Activated T-helper 1 cell treated with Interleukin-2 at 50 U/mL for 16 hours (primary cell): ENCODE data around the gene SYK.
"Not testable (repeated sequence)": the region's sequence is repeated elsewhere in the genome, so short reads cannot be mapped to it uniquely, and the experiment has no call there.

Experiments used
- DNase-seq: peaks from one replicate; pipeline ENCODE4 v3.0.0-alpha.2; 2020; ENCODE audit warnings: low read depth

SYK gene

GRCh38 chr9:90795871-90796317 lies 5.7 kb upstream of the SYK start:
- no peak for DNase-seq

DNA sequence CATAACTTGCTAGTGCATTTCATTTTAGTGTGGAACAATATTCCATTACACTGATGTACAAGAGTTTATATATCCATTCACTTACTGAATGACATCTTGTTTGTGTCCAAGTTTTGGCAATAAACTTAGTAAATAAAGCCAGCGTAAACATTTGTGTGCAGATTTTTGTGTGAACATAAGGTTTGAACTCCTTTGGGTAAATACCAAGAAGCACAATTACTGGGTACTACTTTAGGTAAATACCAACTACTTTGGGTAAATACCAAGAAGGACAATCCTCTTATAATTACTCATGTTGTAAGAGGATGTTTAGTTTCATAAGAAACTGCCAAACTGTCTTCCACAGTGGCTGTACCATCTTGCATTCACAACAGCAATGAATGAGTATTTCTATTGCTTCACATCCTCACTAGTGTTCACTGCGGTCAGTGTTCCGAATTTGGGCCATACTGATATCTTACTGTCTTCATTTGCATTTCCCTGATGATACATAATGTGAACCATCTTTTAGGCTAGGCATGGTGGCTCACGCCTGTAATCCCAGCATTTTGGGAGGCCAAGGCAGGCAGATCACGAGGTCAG lies 2.3 kb upstream of the SYK start:
- no peak for DNase-seq

DNA sequence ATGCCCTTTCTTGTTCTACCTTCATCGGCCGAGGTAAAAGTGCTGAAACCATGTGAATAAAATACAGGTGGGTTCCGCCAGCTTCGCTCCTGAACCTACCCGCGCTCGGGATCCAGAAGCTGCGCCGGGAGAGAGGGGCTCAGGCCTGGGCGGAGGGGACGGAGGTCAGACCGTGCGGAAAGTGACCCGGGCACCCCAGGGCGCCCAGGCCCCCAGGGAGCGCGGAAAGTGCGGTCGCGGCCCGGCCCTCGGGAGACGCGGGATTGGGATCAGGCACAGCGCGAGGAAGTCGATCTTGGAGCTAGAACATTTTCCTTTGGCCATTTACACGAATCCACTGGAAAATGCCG lies 329 bp downstream of the SYK start:
- DNase-seq = no peak

DNA sequence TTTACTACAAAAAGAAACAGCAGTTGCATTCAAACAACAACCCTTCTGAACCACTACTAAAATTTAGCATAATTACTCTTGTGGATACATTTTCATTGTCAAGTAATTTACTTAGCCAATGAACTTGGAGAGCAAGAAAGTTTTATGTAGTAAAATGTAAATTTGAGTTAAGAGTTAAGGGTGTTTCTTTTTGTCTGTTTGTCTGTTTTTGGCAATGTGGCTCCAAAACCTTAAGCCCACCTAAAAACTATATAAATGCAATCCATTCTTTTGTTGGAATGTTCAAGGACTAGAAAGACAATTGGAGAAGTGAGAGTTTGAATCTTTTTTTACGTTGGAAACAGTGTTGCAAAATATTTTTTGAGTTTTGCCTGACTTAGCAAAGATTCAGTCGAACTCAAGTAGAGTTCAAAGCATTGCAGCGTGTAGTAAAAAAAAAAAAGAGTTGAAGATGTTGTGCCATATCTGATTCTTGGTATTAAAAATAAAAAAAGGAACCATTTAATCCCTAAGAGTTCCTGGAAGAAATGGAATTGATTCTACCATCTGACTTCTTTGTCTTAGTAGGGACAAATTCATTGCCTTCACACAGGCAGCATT lies 867 bp downstream of the SYK start:
- DNase-seq = no peak

- DNase-seq = no peak
Observed at GRCh38 chr9:90803860-90804593, 2.4 kb downstream of the SYK start.

DNA sequence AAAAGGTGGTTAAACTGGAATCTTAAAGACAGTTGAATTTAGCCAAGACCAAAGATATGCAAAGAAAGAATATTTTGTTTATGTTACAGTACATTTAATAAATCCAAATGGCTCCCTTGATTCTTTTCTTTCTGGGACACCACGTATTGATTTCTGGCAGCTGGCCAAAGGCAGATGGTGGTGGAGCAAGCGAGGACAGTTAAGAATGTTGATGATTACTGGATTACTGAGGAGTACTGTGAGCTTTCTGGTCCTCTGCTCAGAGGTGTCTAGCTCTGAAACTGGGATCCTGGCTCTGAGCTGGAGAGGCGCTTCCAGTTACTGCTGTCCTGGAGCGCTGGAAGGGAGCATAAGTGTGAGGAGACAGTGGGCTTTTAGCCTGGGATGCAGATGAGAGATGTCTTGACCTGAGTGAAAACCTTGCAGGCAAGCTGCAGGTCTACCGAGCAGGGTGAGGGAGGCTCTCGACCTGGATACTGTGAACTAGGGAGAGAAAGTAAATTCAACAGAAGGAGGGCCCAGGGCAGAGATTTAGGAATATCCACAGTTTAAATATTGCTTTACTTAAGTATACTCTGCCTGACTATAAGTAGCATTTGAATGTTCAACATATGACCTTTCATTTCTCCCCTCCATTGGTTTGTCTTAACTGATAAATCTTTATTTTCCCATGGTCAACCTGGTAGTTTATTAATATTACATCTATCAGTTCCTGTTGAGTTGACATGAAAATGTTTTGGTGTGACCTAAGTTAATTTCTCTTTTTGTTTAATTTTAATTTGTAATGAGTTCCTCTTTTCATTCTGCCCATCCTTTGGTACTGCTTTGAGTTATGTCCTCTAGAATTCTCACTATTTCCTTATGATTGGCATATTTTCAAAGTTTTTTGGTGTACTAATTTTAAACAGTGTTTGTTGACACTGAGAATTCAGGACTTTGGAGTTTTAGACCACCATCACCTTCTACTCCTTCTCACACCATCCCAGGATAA lies 3.7 kb downstream of the SYK start:
- DNase-seq = no peak

GRCh38 chr9:90807006-90807405 lies 5.4 kb downstream of the SYK start:
- no peak for DNase-seq

GRCh38 chr9:90808398-90808797 lies 6.8 kb downstream of the SYK start:
- DNase-seq = no peak

GRCh38 chr9:90808890-90809685 lies 7.5 kb downstream of the SYK start:
- no peak for DNase-seq

- no peak for DNase-seq
Observed at GRCh38 chr9:90810691-90811090, 9.1 kb downstream of the SYK start.

DNA sequence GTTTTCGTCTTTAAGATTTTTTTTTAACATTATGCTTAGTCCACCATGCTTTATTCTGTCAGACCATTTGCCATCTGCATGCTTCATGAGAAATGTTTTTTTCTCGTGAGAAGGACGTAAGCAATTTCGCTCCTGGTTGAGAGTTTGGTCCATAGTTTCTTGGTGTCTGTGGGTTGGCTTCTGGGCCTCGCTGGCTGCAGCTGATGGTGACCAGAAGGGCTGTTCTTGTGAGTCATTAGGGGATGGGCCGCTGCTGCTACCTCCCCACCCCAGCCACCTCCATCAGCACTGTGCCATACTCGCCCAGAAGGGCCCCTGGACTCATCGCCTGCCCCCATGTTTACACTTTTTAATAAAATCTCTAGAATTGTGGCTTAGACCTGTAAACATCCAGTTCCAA lies 11.4 kb downstream of the SYK start:
- DNase-seq = no peak

- DNase-seq = no peak
Observed at GRCh38 chr9:90813523-90813922, 11.9 kb downstream of the SYK start.

- DNase-seq = no peak
Observed at GRCh38 chr9:90814355-90814754, 12.7 kb downstream of the SYK start.

DNA sequence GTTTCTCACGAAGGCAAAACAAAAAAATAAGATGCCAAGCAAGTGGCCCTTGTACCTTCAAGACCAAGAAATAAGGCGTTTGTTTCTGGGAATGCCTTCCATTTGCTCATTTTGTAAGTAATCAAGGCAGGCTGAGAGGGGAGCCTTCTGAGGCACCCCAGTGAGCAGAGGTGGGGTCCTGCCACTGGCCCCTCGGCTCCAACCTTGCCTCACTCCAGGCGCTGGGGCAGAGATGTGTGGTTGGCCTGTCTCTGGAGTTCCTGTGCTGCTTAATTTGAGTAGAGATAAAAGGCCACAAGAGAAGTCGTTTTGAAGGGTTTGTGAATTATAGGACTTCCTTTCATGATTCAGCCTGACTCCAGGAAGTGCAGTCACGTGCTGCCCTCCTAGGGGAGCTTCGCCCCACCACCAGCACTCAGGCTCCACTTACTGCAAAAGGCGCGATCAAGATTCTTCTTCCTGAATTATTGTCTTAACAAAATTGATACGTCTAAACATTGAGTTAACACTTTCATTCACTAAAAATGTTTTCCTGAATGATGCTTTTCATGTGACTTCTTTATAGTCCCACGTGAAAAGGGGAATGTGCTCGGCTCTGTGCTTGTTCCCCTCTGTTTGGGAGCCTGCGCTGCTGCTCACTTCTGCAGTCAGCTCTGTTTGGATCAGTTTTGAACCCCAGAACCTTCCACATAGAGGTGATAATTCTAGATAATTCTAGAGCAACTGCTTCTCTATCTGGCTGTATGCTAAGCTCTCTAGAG lies 13.7 kb downstream of the SYK start:
- no peak for DNase-seq

DNA sequence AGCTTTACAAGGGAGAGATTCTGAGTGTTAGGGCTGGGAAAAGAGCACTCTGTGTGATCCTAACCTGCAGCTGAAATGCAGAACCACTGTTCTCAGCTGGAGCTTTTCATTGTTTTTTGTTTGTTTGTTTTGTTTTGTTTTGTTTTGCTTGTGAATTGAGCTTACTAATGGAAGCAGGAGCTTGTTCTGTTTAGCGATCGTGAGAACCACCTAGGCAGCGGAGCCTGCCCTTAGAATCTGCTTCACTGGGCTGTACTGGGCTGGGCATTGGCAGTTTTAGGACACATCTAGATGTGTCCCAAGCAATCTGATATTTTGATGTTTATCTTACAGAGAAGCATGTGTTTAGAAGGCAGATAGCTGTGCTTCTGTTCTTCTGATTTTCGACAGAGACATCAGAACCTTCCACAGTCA lies 14.3 kb downstream of the SYK start:
- DNase-seq = no peak

GRCh38 chr9:90816690-90817089 lies 15.1 kb downstream of the SYK start:
- DNase-seq = no peak

DNA sequence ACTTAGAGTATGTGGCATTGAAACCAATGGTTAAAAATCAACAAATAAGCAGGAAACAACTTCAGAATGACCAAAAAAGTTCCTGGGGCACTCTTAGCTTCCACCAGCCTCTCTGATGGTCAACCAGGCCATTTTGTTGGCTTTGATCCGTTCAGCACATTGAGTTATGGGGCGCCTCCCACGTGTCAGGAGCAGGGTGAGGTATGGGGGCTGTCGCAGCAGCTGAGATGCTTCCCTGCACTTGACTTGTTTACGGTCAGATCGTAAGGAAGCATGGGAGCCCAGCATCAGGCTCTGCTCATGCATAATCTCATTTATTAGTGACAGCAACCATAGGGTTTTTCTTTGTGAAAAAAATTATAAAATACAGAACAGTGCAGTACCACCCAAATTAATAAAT lies 16.7 kb downstream of the SYK start:
- DNase-seq = no peak

DNA sequence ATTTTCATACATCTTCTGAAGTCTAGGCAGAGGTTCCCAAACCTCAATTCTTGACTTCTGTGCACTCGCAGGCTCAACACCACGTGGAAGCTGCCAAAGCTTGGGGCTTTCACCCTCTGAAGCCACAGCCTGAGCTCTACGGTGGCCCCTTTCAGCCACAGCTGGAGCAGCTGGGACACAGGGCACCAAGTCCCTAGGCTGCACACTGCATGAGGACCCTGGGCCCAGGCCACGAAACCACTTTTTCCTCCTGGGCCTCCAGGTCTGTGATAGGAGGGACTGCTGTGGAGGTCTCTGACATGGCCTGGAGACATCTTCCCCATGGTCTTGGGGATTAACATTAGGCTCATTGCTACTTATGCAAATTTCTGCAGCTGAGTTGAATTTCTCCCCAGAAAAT lies 18.8 kb downstream of the SYK start:
- not testable (repeated sequence) for DNase-seq

- DNase-seq = not testable (repeated sequence)
Observed at GRCh38 chr9:90821236-90821635, 19.6 kb downstream of the SYK start.

GRCh38 chr9:90821697-90822096 lies 20.1 kb downstream of the SYK start:
- DNase-seq = no peak

GRCh38 chr9:90822866-90823265 lies 21.2 kb downstream of the SYK start:
- no peak for DNase-seq
